ENCODE results near the gene LRP1B. TPM values are rescaled to one million over a fixed set of nuclear protein-coding genes. Genes with fewer than 3 reads are reported as not detected.

Gene LRP1B
- polyA plus RNA-seq, 1 donor, result 1.0 TPM

GRCh38 chr2:142025394-142025793 lies 105.4 kb downstream of the LRP1B start:
- no peak overlapping the region for H3K27ac ChIP-seq (ENCODE audit: low read length)
- no CpG with 5 or more reads among the region's 1 CpG for WGBS (ENCODE audit: insufficient coverage, low lambda C conversion rate)
- no peaks in the 10 kb centered on the region for H3K36me3 ChIP-seq (ENCODE audit: control insufficient read depth, insufficient read depth, low read length)
- no peaks in the 10 kb centered on the region for H3K4me1 ChIP-seq (ENCODE audit: control insufficient read depth, insufficient read depth, low read length)
- no peak for DNase-seq
- H3K9me3 ChIP-seq (ENCODE audit: control insufficient read depth, low read depth, low read length), result no peaks in the 10 kb centered on the region
- no peaks in the 10 kb centered on the region for H3K27me3 ChIP-seq (ENCODE audit: control insufficient read depth, insufficient read depth, low read length)
- no peak overlapping the region for H3K4me3 ChIP-seq (ENCODE audit: low read length)

GRCh38 chr2:142020368-142020767 lies 110.4 kb downstream of the LRP1B start:
- H3K27me3 ChIP-seq (ENCODE audit: control insufficient read depth, insufficient read depth, low read length), result no peaks in the 10 kb centered on the region
- no peak overlapping the region for H3K27ac ChIP-seq (ENCODE audit: low read length)
- no peaks in the 10 kb centered on the region for H3K9me3 ChIP-seq (ENCODE audit: control insufficient read depth, low read depth, low read length)
- WGBS (ENCODE audit: insufficient coverage, low lambda C conversion rate), result 83% methylated on average over 1 of the region's 1 CpG
- H3K36me3 ChIP-seq (ENCODE audit: control insufficient read depth, insufficient read depth, low read length), result no peaks in the 10 kb centered on the region
- DNase-seq, result no peak
- no peak overlapping the region for H3K4me3 ChIP-seq (ENCODE audit: low read length)
- no peaks in the 10 kb centered on the region for H3K4me1 ChIP-seq (ENCODE audit: control insufficient read depth, insufficient read depth, low read length)

- DNase-seq, result no peak
- Histone ChIP-seq H3K36me3 (ENCODE audit: control insufficient read depth, insufficient read depth, low read length) (no peaks in the 10 kb centered on the region), H3K9me3 (ENCODE audit: control insufficient read depth, low read depth, low read length) (no peaks in the 10 kb centered on the region), H3K27me3 (ENCODE audit: control insufficient read depth, insufficient read depth, low read length) (no peaks in the 10 kb centered on the region), H3K4me3 (ENCODE audit: low read length) (no peak overlapping the region), H3K27ac (ENCODE audit: low read length) (no peak overlapping the region), H3K4me1 (ENCODE audit: control insufficient read depth, insufficient read depth, low read length) (no peaks in the 10 kb centered on the region)
- 40% methylated on average over 1 of the region's 1 CpG for WGBS (ENCODE audit: insufficient coverage, low lambda C conversion rate)
Measured at GRCh38 chr2:142014536-142014935, 116.3 kb downstream of the LRP1B start.

GRCh38 chr2:142012797-142013196 lies 118.0 kb downstream of the LRP1B start:
- Histone ChIP-seq H3K4me3 (ENCODE audit: low read length) (no peak overlapping the region), H3K27ac (ENCODE audit: low read length) (no peak overlapping the region), H3K36me3 (ENCODE audit: control insufficient read depth, insufficient read depth, low read length) (no peaks in the 10 kb centered on the region), H3K4me1 (ENCODE audit: control insufficient read depth, insufficient read depth, low read length) (no peaks in the 10 kb centered on the region), H3K9me3 (ENCODE audit: control insufficient read depth, low read depth, low read length) (no peaks in the 10 kb centered on the region), H3K27me3 (ENCODE audit: control insufficient read depth, insufficient read depth, low read length) (no peaks in the 10 kb centered on the region)
- no peak for DNase-seq
- 86% methylated on average over 2 of the region's 2 CpGs for WGBS (ENCODE audit: insufficient coverage, low lambda C conversion rate)

GRCh38 chr2:142010477-142011270 lies 120.1 kb downstream of the LRP1B start:
- H3K27ac ChIP-seq (ENCODE audit: low read length), result no peak overlapping the region
- WGBS (ENCODE audit: insufficient coverage, low lambda C conversion rate), result 60% methylated on average over 2 of the region's 11 CpGs
- no peaks in the 10 kb centered on the region for H3K27me3 ChIP-seq (ENCODE audit: control insufficient read depth, insufficient read depth, low read length)
- no peak overlapping the region for H3K4me3 ChIP-seq (ENCODE audit: low read length)
- no peaks in the 10 kb centered on the region for H3K9me3 ChIP-seq (ENCODE audit: control insufficient read depth, low read depth, low read length)
- DNase-seq, result no peak
- H3K36me3 ChIP-seq (ENCODE audit: control insufficient read depth, insufficient read depth, low read length), result no peaks in the 10 kb centered on the region
- no peaks in the 10 kb centered on the region for H3K4me1 ChIP-seq (ENCODE audit: control insufficient read depth, insufficient read depth, low read length)

- Histone ChIP-seq H3K36me3 (ENCODE audit: control insufficient read depth, insufficient read depth, low read length) (no peaks in the 10 kb centered on the region), H3K27me3 (ENCODE audit: control insufficient read depth, insufficient read depth, low read length) (no peaks in the 10 kb centered on the region), H3K4me1 (ENCODE audit: control insufficient read depth, insufficient read depth, low read length) (no peaks in the 10 kb centered on the region), H3K4me3 (ENCODE audit: low read length) (no peak overlapping the region), H3K27ac (ENCODE audit: low read length) (no peak overlapping the region), H3K9me3 (ENCODE audit: control insufficient read depth, low read depth, low read length) (no peaks in the 10 kb centered on the region)
- DNase-seq, result no peak
- WGBS (ENCODE audit: insufficient coverage, low lambda C conversion rate), result no CpG with 5 or more reads among the region's 4 CpGs
Measured at GRCh38 chr2:142008135-142008744, 122.6 kb downstream of the LRP1B start.

- H3K27ac ChIP-seq (ENCODE audit: low read length), result no peak overlapping the region
- WGBS (ENCODE audit: insufficient coverage, low lambda C conversion rate), result 100% methylated on average over 3 of the region's 4 CpGs
- no peaks in the 10 kb centered on the region for H3K36me3 ChIP-seq (ENCODE audit: control insufficient read depth, insufficient read depth, low read length)
- no peaks in the 10 kb centered on the region for H3K9me3 ChIP-seq (ENCODE audit: control insufficient read depth, low read depth, low read length)
- no peak overlapping the region for H3K4me3 ChIP-seq (ENCODE audit: low read length)
- DNase-seq, result no peak
- H3K27me3 ChIP-seq (ENCODE audit: control insufficient read depth, insufficient read depth, low read length), result no peaks in the 10 kb centered on the region
- no peaks in the 10 kb centered on the region for H3K4me1 ChIP-seq (ENCODE audit: control insufficient read depth, insufficient read depth, low read length)
Measured at GRCh38 chr2:141994066-141994465, 136.8 kb downstream of the LRP1B start.

- no peaks in the 10 kb centered on the region for H3K36me3 ChIP-seq (ENCODE audit: control insufficient read depth, insufficient read depth, low read length)
- 100% methylated on average over 1 of the region's 1 CpG for WGBS (ENCODE audit: insufficient coverage, low lambda C conversion rate)
- no peaks in the 10 kb centered on the region for H3K4me1 ChIP-seq (ENCODE audit: control insufficient read depth, insufficient read depth, low read length)
- H3K27me3 ChIP-seq (ENCODE audit: control insufficient read depth, insufficient read depth, low read length), result no peaks in the 10 kb centered on the region
- no peak overlapping the region for H3K4me3 ChIP-seq (ENCODE audit: low read length)
- no peaks in the 10 kb centered on the region for H3K9me3 ChIP-seq (ENCODE audit: control insufficient read depth, low read depth, low read length)
- H3K27ac ChIP-seq (ENCODE audit: low read length), result no peak overlapping the region
- DNase-seq, result no peak
Measured at GRCh38 chr2:141992695-141993094, 138.1 kb downstream of the LRP1B start.

- WGBS (ENCODE audit: insufficient coverage, low lambda C conversion rate), result 60% methylated on average over 1 of the region's 2 CpGs
Measured at GRCh38 chr2:141968433-141968832, 162.4 kb downstream of the LRP1B start.

GRCh38 chr2:141967980-141968379 lies 162.8 kb downstream of the LRP1B start:
- WGBS (ENCODE audit: insufficient coverage, low lambda C conversion rate), result no CpG with 5 or more reads among the region's 2 CpGs
- Histone ChIP-seq H3K4me3 (ENCODE audit: low read length) (no peak overlapping the region), H3K4me1 (ENCODE audit: control insufficient read depth, insufficient read depth, low read length) (no peaks in the 10 kb centered on the region), H3K36me3 (ENCODE audit: control insufficient read depth, insufficient read depth, low read length) (no peaks in the 10 kb centered on the region), H3K27ac (ENCODE audit: low read length) (no peak overlapping the region), H3K9me3 (ENCODE audit: control insufficient read depth, low read depth, low read length) (no peaks in the 10 kb centered on the region), H3K27me3 (ENCODE audit: control insufficient read depth, insufficient read depth, low read length) (no peaks in the 10 kb centered on the region)
- no peak for DNase-seq

More at GRCh38 chr2:141968433-141968832, 162.4 kb downstream of the LRP1B start:
- H3K36me3 ChIP-seq (ENCODE audit: control insufficient read depth, insufficient read depth, low read length), result no peaks in the 10 kb centered on the region
- H3K9me3 ChIP-seq (ENCODE audit: control insufficient read depth, low read depth, low read length), result no peaks in the 10 kb centered on the region
- H3K4me3 ChIP-seq (ENCODE audit: low read length), result no peak overlapping the region
- no peak overlapping the region for H3K27ac ChIP-seq (ENCODE audit: low read length)
- H3K27me3 ChIP-seq (ENCODE audit: control insufficient read depth, insufficient read depth, low read length), result no peaks in the 10 kb centered on the region
- no peaks in the 10 kb centered on the region for H3K4me1 ChIP-seq (ENCODE audit: control insufficient read depth, insufficient read depth, low read length)
- DNase-seq, result no peak

GRCh38 chr2:141967503-141967902 lies 163.3 kb downstream of the LRP1B start:
- Histone ChIP-seq H3K9me3 (ENCODE audit: control insufficient read depth, low read depth, low read length) (no peaks in the 10 kb centered on the region), H3K27ac (ENCODE audit: low read length) (no peak overlapping the region), H3K4me1 (ENCODE audit: control insufficient read depth, insufficient read depth, low read length) (no peaks in the 10 kb centered on the region), H3K4me3 (ENCODE audit: low read length) (no peak overlapping the region), H3K27me3 (ENCODE audit: control insufficient read depth, insufficient read depth, low read length) (no peaks in the 10 kb centered on the region), H3K36me3 (ENCODE audit: control insufficient read depth, insufficient read depth, low read length) (no peaks in the 10 kb centered on the region)
- DNase-seq, result no peak
- 17% methylated on average over 1 of the region's 1 CpG for WGBS (ENCODE audit: insufficient coverage, low lambda C conversion rate)

All from large intestine (tissue), 3 donors.